Measurements from ENCODE around the gene GLIS1. TPM values are rescaled to one million over a fixed set of nuclear protein-coding genes. Genes with fewer than 3 reads are reported as not detected.

Gene GLIS1
- total and polyA plus RNA-seq, 10 of the 15 experiments (the other 5 are each of a cell fraction or from before 2014, with no cell fraction given), result not detected

DNA sequence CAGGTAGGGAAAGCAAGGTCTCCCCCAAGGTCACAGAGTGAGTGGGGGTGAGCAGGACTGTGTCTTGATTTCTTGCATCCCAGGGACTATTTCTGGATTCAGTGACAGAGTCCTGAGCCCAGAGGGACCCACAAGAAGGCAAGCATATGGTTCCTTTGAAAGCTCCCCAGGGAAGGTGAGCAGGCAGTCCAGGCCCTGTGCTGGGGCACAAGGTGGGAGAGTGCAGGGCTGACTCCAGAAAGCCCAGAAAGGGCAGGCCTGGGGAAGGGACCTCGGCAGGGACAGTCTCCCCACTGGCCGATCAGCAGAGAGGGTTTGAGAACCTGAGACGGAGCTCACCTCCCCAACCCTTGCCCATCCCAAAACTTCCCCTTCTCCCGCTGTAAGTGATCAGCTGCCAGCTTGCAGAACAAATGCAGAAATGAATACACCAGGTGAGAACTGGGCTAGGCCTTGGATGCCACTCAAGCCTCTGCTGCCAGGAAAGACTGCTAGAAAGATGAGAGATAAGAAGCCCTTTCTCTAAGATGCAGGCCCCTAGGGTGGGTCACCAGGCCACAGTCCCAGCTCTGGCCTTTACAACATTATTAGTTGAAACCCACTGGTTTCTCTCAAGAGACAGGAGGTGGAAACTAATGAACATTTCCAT, 121.0 kb downstream of the GLIS1 start:
- Histone ChIP-seq H3K79me2 (ENCODE audit: control insufficient read depth, insufficient read depth, low read length) (no peaks in the 10 kb centered on the region), H3K27ac (ENCODE audit: control insufficient read depth, insufficient read depth) (no peak overlapping the region), H3K9me3 (replicated peaks; ENCODE audit: control insufficient read depth, insufficient read depth, low read length) (no peaks in the 10 kb centered on the region), H3K4me3 (no peak overlapping the region), H3K9ac (ENCODE audit: control insufficient read depth, insufficient read depth, low read length) (no peak overlapping the region), H3K4me1 (ENCODE audit: control insufficient read depth, insufficient read depth, low read length) (no peaks in the 10 kb centered on the region), H3K4me2 (ENCODE audit: control insufficient read depth, insufficient read depth) (no peak overlapping the region), H3K36me3 (ENCODE audit: control insufficient read depth in 2 of 2, insufficient read depth in 2 of 2, low read length in 1 of 2) (no peaks in the 10 kb centered on the region), H3K27me3 (replicated peaks in 1 of 2; ENCODE audit: control insufficient read depth in 2 of 2, insufficient read depth in 2 of 2, low read length in 1 of 2) (no peaks in the 10 kb centered on the region), H4K20me1 (ENCODE audit: control insufficient read depth, insufficient read depth) (no peaks in the 10 kb centered on the region), H2AFZ (ENCODE audit: control insufficient read depth, low read depth, low read length) (no peak overlapping the region)
- RAD21 ChIA-PET (ENCODE audit: unreplicated experiment), result no interaction called here
- SMC1A ChIA-PET (ENCODE audit: uncharacterized antibody, unreplicated experiment), result no interaction called here
- WGBS (ENCODE audit: insufficient coverage, insufficient replicate concordance, low lambda C conversion rate, missing lambda C conversion rate), result 48% methylated on average over 4 of the region's 4 CpGs
- TF ChIP-seq ETV6 (conservative IDR thresholded peaks at IDR 0.05 in 1 of 2, IDR thresholded peaks at IDR 0.05 in 1 of 2; ENCODE audit: borderline replicate concordance in 1 of 2, low read depth in 1 of 2), result no peak
- no peak for TF ChIP-seq PAX8 (IDR thresholded peaks at IDR 0.05)
- no peak for TF ChIP-seq EGR1 (IDR thresholded peaks at IDR 0.05; ENCODE audit: borderline replicate concordance in 1 of 2, low read depth in 2 of 2, low read length in 2 of 2)
- TF ChIP-seq, protein P1, sequence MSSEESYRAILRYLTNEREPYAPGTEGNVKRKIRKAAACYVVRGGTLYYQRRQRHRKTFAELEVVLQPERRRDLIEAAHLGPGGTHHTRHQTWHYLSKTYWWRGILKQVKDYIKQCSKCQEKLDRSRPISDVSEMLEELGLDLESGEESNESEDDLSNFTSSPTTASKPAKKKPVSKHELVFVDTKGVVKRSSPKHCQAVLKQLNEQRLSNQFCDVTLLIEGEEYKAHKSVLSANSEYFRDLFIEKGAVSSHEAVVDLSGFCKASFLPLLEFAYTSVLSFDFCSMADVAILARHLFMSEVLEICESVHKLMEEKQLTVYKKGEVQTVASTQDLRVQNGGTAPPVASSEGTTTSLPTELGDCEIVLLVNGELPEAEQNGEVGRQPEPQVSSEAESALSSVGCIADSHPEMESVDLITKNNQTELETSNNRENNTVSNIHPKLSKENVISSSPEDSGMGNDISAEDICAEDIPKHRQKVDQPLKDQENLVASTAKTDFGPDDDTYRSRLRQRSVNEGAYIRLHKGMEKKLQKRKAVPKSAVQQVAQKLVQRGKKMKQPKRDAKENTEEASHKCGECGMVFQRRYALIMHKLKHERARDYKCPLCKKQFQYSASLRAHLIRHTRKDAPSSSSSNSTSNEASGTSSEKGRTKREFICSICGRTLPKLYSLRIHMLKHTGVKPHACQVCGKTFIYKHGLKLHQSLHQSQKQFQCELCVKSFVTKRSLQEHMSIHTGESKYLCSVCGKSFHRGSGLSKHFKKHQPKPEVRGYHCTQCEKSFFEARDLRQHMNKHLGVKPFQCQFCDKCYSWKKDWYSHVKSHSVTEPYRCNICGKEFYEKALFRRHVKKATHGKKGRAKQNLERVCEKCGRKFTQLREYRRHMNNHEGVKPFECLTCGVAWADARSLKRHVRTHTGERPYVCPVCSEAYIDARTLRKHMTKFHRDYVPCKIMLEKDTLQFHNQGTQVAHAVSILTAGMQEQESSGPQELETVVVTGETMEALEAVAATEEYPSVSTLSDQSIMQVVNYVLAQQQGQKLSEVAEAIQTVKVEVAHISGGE (CRISPR knock-in tag; IDR thresholded peaks at IDR 0.05), result no peak
- no peak for TF ChIP-seq CHD1 (IDR thresholded peaks at IDR 0.05; ENCODE audit: low read depth, low read length)
- TF ChIP-seq ZNF217 (IDR thresholded peaks at IDR 0.05), result no peak
- no peak for TF ChIP-seq NFYB (IDR thresholded peaks at IDR 0.05; ENCODE audit: insufficient read depth, low read depth, low read length)
- no peak for DNase-seq (ENCODE audit: low read depth, low spot score)
- no TSS peak for BruUV-seq (replicated peaks)
- intact Hi-C loops (cut with micrococcal nuclease; ENCODE audit: unreplicated experiment) (no loop called here), in situ Hi-C loops (cut with MboI) (no loop called here)
- POLR2A ChIA-PET, result no interaction called here
- FAIRE-seq, result no peak
- no peak for ATAC-seq
- CTCF ChIA-PET, result no interaction called here

Measured in GM12878 (cell line).